Measurements from ENCODE around the gene TBX6. TPM values are rescaled to one million over a fixed set of nuclear protein-coding genes. Genes with fewer than 3 reads are reported as not detected.

Gene TBX6
- total RNA-seq, 1 experiment from 2014 or later: 1.6 TPM

DNA sequence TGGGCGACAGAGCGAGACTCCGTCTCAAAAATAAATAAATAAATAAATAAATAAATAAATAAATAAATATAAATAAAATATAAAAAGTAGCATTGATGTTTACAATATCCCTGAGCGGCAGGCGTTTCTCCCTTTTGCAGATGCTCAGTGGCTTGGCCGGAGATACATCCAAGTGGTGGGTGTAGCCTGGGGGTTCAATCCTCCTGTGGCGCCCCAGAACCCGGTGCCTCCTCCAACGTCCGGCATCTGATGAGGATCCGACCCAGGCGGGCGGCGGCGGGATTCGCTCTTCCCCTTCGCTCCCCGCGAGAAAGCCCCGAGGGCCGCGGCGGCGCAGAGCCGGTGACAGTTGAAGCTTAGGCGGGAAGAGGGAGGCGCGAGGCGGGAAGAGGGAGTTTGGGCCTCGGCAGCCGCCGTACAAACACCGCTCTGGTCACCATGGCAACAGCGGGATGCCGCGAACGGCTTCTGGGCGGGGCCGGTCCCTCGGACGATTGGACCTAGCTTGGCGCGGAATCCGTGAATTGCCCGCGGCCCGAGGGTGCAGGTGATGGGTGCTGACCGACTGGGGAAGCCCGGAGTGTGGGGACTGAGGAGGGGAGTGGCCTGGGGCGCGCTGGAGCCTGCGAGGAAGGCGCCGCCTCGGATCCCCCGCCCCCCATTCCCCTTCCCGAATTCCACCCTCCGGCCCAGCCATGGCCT lies 38.9 kb downstream of the TBX6 start:
- H3K4me1 Mint-ChIP-seq: peaks cover 13 to 20% of the 10 kb centered on the region in 2 experiments
- peaks cover 17% of the 10 kb centered on the region for H3K27me3 Mint-ChIP-seq (ENCODE audit: low read depth)
- no peak overlapping the region for H3K56ac ChIP-seq (ENCODE audit: insufficient read length, low read depth, low read length)
- H3K4ac ChIP-seq (ENCODE audit: low read depth, low read length): no peak overlapping the region
- H3K79me1 ChIP-seq (ENCODE audit: insufficient read depth, low read depth, low read length, poor library complexity, severe bottlenecking): no peaks in the 10 kb centered on the region
- H3K9me3 ChIP-seq (ENCODE audit: control insufficient read depth, low read depth, low read length): no peaks in the 10 kb centered on the region
- H3K23me2 ChIP-seq (ENCODE audit: insufficient read length, low read depth, low read length, poor library complexity, severe bottlenecking): peaks cover 9% of the 10 kb centered on the region
- no peaks in the 10 kb centered on the region for H3K4me1 ChIP-seq (ENCODE audit: insufficient read depth, low read length)
- no peaks in the 10 kb centered on the region for H4K20me1 ChIP-seq (ENCODE audit: control insufficient read depth, insufficient read depth, insufficient read length)
- no peak overlapping the region for H4K5ac ChIP-seq (ENCODE audit: insufficient read length, low read depth, low read length)
- H3K9me3 Mint-ChIP-seq: no peaks in the 10 kb centered on the region
- no peak overlapping the region for H2BK20ac ChIP-seq (ENCODE audit: low read depth, low read length, poor library complexity, severe bottlenecking)
- H3K14ac ChIP-seq (ENCODE audit: insufficient read depth, low read length): peak overlapping the region; percentile 82
- no peak overlapping the region for H2BK5ac ChIP-seq (ENCODE audit: insufficient read length, low read length)
- no peak overlapping the region for H2AK5ac ChIP-seq (ENCODE audit: insufficient read length, low read length)
- peak overlapping the region; percentile 79 for H3K4me2 ChIP-seq (ENCODE audit: insufficient read depth, insufficient read length, low read length)
- no CpG with 5 or more reads among the region's 58 CpGs for whole genome bisulfite sequencing (ENCODE audit: extremely low coverage, insufficient read length, low lambda C conversion rate)
- H2BK12ac ChIP-seq (ENCODE audit: insufficient read length, low read depth, low read length): no peak overlapping the region
- no peak overlapping the region for H3T11ph ChIP-seq (ENCODE audit: low read length)
- no peaks in the 10 kb centered on the region for H3K27me3 ChIP-seq (ENCODE audit: insufficient read depth, low read length)
- TF ChIP-seq, protein P1, sequence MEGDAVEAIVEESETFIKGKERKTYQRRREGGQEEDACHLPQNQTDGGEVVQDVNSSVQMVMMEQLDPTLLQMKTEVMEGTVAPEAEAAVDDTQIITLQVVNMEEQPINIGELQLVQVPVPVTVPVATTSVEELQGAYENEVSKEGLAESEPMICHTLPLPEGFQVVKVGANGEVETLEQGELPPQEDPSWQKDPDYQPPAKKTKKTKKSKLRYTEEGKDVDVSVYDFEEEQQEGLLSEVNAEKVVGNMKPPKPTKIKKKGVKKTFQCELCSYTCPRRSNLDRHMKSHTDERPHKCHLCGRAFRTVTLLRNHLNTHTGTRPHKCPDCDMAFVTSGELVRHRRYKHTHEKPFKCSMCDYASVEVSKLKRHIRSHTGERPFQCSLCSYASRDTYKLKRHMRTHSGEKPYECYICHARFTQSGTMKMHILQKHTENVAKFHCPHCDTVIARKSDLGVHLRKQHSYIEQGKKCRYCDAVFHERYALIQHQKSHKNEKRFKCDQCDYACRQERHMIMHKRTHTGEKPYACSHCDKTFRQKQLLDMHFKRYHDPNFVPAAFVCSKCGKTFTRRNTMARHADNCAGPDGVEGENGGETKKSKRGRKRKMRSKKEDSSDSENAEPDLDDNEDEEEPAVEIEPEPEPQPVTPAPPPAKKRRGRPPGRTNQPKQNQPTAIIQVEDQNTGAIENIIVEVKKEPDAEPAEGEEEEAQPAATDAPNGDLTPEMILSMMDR (conservative IDR thresholded peaks at IDR 0.05): no peak
- H2AFZ ChIP-seq (ENCODE audit: low read length): no peak overlapping the region
- H3K36me3 Mint-ChIP-seq (ENCODE audit: insufficient read depth in 1 of 3, low read depth in 3 of 3): no peaks in the 10 kb centered on the region
- H3K27ac ChIP-seq (ENCODE audit: insufficient read length, low read depth, low read length): no peak overlapping the region
- H3K79me2 ChIP-seq (ENCODE audit: insufficient read depth, low read length): no peaks in the 10 kb centered on the region
- no peak overlapping the region for H4K8ac ChIP-seq (replicated peaks; ENCODE audit: insufficient read length, low read depth, low read length)
- H3K23ac ChIP-seq (ENCODE audit: insufficient read length, low read depth, low read length): no peak overlapping the region
- no peak overlapping the region; a peak in 1 of 7 replicates for H3K27ac Mint-ChIP-seq
- H3K18ac ChIP-seq (ENCODE audit: insufficient read length, low read depth, low read length): peak overlapping the region; percentile 57
- peak overlapping the region; percentile 79 to 86 for H3K4me3 Mint-ChIP-seq
- H4K91ac ChIP-seq (ENCODE audit: insufficient read length, low read depth, low read length): no peak overlapping the region
- no peak overlapping the region for H2BK15ac ChIP-seq (ENCODE audit: low read depth, low read length)
- peak overlapping the region; percentile 60 for H3K9ac ChIP-seq (ENCODE audit: extremely low read depth, insufficient read length, low read length)
- H2BK120ac ChIP-seq (ENCODE audit: low read depth, low read length, poor library complexity, severe bottlenecking): no peak overlapping the region
- DNase-seq: peak; percentile 90

Measured in H9 (cell line).